ENCODE results near the gene SSTR3.

- peak; percentile 80 for TF ChIP-seq POLR2AphosphoS5 (IDR thresholded peaks at IDR 0.05; ENCODE audit: low read depth)
- TF ChIP-seq CTCF (IDR thresholded peaks at IDR 0.05; ENCODE audit: insufficient read depth, low read length): no peak
Measured at GRCh38 chr22:37242395-37242918, 30.2 kb upstream of the SSTR3 start.

All from HL-60 (cell line).